IPS-18c (cell line): ENCODE measurements around the gene PPP2R5A.

Source experiments
- H3K4me3 ChIP-seq: 2 replicates; pipeline ENCODE4 v1.7.0; 2013; ENCODE audit warnings: low read depth, mild to moderate bottlenecking, low read length, moderate library complexity; ENCODE audit not compliant: insufficient read depth
- H3K9me3 ChIP-seq: one replicate; pipeline ENCODE4 v1.6.1; 2013; ENCODE audit warnings: mild to moderate bottlenecking, low read length, moderate library complexity; ENCODE audit not compliant: control insufficient read depth, insufficient read depth

PPP2R5A gene

DNA sequence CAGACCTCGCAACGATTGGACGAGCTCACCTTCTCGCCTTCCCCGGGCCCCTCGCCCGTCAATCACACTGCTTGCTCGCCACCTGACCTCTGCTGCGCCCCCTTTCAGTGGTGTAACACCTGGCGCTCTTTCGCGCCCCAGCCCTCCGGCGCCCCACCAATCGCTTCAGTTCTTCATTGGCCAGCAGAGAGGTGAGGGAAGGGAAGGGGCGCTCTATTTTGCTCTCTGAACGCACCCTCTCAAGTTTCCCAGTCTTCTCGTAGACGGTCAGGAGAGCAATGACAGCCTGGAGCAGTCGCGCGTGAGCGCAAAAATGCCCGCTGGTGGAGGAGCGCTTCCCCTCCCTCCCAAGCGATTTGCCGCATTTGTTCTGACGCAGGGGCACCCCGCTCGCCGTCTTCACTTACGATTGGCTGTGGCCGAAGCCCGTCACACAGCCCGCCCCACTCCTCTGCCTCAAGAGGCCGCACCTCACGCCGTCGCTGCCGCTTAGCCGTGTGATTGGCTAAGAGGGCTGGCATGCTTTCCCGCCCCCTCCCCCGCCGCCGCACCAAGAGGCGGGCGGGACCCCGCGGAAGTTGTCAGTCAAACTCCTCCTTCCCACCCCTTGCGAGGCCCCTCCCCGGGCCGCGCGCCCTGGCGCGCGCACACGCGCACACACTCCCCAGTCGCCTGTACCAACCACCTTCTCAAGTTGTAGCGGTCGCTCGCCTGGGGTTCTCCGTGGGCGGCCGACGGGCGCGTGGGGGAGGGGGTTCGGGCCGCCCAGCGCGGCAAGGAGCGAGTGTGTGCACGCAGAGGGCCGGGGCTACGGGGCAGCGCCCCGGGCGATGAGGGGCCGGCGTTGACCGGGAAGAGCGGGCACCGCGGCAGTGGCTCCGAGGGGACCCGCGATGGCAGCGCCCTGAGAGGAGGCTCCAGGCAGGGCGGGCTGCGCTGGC is at the start of gene PPP2R5A:
TSS of gene PPP2R5A (plus strand) at position 667 of the 941 bp plus-strand sequence. CDS start 701 bp downstream, outside the sequence.
- H3K4me3 ChIP-seq = peak within 1 kb of the TSS; percentile 98
- no peaks in the 10 kb centered on the region for H3K9me3 ChIP-seq

DNA sequence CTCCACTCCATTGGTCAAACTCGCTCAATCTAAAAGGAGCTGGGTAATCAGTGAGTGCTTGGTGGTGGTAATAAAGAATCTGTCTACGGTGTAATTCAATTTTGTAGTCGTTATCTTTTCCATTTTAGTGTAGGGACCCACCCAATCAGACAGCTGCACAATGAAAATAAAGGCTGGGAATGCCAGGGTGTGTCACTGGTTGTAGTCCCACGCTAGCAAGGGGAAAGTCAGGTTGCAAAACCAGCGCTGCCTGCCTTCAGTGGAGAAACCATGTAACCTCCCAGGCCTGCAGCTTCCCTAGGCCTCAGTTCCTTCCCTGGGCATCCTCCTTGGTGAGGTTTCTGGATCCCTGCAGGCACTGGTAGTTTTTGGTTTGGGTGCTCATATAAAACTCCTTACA is 49.4 kb upstream of the PPP2R5A start:
- no peak overlapping the region for H3K4me3 ChIP-seq
- no peaks in the 10 kb centered on the region for H3K9me3 ChIP-seq

DNA sequence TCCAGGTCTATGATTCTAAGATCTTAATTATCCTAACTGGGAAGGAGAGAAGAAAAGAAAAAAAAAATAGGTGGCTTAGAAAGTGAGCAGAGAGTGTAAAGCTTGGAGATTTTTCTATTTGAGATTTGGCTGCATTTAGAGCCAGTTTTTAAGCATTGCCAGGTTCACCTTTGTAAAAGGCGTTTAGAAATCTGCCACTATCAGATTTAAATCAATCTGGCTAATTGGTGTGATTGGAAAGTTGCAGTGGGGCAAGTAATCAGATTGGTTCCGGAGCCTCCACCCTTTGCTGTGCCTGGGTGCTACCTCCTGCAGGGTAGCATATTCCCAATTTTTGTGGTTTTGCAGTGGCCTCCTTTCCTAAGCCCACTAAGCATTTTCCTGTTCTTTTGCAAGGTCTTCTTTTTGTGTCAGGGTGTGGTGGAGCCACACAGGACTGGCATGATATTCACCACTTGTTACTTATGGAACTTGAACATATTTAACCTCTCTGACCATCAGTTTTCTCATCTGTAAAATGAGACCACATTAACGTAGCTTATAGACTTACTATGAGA is 48.5 kb upstream of the PPP2R5A start:
- H3K4me3 ChIP-seq = no peak overlapping the region

DNA sequence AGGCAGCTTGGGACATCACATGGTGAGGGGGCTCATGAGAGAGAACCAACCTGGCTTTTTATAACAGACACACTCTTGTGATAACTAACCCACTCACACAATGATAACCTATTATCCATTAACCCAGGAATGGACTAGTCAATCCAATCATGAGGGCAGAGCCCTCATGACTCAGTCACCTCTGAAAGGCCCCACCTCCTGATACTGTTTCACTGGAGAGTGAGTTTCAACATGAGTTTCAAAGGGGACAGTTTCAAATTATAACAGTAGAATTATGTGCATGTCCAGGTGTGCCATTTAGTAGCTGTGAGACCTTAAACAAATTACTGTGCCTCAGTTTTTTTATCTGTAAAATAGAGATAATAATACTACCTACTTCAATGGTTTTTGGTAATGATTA is 47.6 kb upstream of the PPP2R5A start:
- Histone ChIP-seq H3K9me3 (no peaks in the 10 kb centered on the region), H3K4me3 (no peak overlapping the region)

More for the DNA sequence above, 48.5 kb upstream of the PPP2R5A start:
- H3K9me3 ChIP-seq = no peaks in the 10 kb centered on the region

DNA sequence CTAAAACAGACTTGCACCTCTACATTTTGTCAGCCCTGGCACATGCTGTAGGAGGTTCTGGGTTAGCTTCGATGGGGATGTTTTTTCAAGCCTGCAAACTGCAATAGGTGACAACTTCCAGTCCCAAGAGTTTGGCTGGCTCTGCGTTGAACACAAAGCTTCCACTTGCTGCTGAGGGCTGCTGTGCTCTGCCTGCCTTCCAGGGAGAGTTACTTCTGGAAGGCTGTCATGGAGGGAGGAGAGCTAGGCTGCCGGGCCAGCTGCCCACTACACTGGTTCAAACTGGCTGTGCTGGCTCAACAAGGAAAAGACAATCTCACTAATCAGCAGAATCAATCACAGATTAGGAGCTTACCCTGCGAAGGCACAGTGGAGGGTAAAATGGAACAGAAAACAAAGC is 46.7 kb upstream of the PPP2R5A start:
- no peaks in the 10 kb centered on the region for H3K9me3 ChIP-seq
- H3K4me3 ChIP-seq = no peak overlapping the region

DNA sequence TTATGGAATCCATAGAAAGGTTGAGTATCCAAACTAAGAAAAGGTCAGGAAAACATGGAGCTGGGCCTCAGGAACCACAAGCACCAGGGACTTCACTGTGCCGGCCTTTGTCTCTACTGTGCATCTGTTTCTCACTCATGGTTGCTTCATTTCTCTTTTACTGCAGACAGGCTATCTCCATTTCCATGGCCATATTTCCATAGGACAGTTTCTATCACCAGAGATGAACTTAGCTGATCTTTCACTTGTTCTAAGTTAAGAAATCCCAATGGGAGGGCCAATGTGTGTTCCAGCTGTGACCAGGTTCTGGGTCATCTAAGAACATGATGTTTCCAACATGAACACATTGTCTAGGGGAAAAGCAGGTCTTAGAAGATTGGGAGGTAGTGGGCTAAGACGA is 43.7 kb upstream of the PPP2R5A start:
- no peak overlapping the region for H3K4me3 ChIP-seq
- H3K9me3 ChIP-seq = no peaks in the 10 kb centered on the region

DNA sequence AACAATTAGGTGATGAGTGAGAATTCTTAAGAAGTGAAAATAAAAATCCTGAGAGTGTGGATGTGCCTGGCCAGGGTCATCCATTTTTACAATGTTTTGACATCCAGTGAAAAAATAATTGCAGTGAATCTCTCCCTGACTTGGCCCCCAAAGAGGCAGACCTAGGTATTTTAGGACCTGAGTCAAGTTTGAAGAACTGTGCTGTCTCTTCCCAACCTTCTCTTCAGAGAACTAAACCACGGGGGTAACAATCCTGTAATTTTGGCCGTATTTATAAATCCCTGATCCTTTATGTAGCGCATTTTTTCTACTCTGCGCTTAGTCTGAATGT is 43.3 kb upstream of the PPP2R5A start:
- Histone ChIP-seq H3K9me3 (no peaks in the 10 kb centered on the region), H3K4me3 (no peak overlapping the region)

DNA sequence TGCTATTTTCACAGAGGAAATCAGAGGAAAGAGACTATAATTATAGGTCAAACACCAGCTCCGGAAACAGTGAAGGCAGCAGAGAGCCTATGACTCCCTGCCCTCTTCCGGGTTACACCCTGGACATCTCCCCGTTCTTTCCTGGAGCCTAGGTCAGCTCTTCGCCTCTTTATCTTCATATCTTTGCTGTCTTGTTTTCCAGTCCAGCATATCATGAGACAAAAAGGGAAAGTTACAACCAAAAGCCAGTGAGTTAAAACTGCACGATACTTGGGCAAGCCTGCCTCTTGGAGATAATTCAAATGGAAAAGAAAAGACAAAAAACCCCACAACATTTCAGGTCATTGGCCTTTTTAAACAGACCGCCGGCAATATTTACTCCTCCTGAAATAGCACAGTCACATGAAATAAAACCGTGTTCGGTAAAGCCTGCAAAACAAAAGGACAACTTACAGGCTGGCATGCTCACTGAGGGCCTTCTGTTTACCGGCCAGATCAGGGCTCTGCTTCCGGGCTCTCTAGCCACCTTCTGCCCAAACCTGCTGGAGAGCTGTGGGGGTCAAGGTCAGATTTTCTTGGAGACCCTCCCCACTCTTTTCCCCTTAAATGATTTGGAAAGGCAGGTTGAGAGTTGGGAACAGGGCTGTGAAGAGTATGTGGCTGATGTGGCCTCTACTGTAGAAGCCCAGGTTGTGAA is 42.8 kb upstream of the PPP2R5A start:
- Histone ChIP-seq H3K4me3 (no peak overlapping the region), H3K9me3 (no peaks in the 10 kb centered on the region)

DNA sequence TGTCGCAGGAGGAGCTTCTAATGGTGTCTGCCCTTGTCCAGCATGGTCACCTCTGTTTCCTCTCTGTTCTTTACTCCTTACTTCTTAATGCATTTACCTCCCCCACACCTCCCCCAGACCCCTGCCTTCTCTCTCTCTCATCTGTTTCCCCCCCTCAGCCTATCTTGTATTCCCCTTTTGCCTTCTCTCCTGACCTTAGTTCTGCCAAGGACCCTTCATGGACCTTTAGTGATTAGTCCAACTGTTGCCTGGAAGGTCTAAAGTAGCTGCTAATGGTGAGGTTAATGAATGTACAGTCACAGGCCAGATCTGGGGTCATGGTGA is 42.3 kb upstream of the PPP2R5A start:
- Histone ChIP-seq H3K4me3 (no peak overlapping the region), H3K9me3 (no peaks in the 10 kb centered on the region)

DNA sequence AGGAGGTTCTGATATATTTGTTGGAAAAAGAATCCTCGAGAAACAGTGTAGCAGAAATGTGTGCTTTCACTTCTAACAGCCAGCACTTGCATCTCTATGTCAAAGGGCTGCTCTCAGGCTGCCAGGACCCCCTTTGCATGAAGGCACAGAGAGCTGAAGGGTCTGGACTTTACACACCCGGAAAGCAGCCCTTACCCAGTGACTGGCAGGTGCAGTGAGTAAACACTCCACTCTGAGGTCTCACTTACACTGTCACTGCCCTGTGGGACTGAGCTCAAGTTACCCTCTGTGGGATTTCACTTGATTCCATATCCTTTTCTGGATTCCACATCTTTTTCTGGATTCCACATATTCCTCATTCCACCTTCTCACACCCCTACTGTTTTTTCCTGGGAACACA is 40.8 kb upstream of the PPP2R5A start:
- Histone ChIP-seq H3K9me3 (no peaks in the 10 kb centered on the region), H3K4me3 (no peak overlapping the region)

DNA sequence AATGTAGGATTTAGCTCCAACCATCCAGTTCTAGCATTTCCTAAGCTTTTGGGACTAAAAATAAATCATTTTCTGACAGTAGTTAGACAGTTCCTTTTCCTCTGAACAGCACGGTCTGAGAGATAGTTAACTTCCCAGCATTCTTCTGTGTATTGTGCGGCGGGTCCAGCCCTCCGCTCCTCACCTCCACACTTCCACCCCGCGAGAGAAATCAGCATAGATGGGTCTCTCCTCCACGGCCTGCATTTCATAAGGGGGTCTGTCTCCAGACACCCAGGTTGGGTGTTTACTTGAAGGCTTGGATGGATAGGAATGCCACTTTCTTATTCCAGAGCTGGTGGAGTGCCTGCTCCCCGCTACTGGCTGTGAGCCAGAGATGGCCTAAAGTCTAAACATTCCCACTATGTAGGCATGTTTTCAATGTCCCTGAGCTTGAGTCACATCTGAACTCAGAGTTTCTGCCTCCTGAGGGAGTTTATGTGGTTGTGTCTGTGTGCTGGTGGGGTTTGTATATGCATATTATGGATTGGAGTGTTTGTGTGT is 38.0 kb upstream of the PPP2R5A start:
- H3K9me3 ChIP-seq = no peaks in the 10 kb centered on the region
- H3K4me3 ChIP-seq = no peak overlapping the region

DNA sequence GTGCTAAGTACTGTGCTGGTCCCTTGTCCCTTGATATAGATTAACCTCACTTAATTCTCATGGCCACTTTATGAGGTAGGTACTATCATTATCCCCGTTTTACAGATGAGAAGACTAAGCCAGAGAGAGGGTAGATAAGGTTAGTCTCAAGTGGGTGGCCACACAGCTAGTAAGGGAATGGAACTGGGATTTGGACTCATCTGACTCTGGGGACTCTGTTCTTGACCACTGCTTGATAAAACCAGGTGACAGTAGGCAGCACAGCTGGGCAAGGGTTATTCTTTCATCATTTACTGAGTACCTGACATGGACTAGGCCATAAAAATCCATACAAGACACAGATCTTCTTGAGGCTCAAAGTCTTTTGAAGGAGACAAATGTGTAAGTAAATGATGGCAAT is 37.2 kb upstream of the PPP2R5A start:
- no peak overlapping the region for H3K4me3 ChIP-seq
- H3K9me3 ChIP-seq = no peaks in the 10 kb centered on the region

DNA sequence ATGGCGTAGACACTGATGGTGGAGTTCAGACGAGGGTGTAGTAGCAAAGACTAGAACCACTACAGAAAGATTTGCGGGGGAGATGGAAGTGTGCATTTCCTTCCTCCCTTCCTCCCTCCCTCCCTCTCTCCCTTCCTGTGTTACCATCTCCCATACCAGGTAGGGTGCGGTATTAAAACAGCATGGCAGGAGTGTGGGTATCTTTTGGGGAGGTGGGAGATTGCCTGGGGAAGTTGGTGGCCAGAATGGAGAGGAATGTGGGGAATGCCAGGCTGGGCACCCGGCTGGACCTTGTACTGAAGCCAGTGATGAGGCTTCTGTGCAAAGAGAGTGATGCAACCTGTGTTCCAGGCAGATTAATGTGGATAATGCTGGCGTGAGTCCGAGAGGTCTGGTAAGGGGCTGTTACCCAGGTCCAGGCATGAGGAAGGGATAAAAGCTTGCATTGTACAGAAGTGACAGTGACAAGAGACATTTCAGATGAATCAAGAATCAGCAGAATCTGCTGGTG is 30.3 kb upstream of the PPP2R5A start:
- no peak overlapping the region for H3K4me3 ChIP-seq
- no peaks in the 10 kb centered on the region for H3K9me3 ChIP-seq

DNA sequence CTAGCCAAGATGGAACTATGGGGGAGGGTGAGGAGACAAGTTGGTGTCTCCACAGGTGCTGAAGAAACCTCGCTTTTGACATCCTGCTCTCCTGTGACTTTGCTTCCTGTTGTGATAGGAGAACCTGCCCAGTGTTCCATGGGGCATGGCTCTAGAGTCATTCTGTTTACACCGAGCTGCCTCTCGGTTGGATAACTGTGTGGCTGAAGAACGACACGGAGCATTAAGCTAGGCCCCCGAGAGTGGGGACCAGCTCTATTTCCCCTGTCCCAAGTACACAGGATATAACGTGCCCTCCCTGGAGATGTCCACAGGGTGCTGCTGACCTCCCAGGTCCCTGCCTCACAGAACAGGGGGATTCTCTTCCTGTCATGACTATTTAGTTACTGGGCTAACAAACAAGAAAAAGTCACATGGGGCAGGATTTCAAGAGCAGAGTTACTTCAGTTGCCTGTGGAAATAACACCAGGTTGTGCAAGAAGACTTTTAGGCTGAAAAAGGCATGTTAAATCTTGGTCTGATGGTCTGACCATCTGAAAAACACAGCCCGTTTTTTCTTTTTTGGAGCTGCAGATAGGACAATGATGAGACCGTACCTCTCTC is 29.4 kb upstream of the PPP2R5A start:
- Histone ChIP-seq H3K4me3 (no peak overlapping the region), H3K9me3 (no peaks in the 10 kb centered on the region)

DNA sequence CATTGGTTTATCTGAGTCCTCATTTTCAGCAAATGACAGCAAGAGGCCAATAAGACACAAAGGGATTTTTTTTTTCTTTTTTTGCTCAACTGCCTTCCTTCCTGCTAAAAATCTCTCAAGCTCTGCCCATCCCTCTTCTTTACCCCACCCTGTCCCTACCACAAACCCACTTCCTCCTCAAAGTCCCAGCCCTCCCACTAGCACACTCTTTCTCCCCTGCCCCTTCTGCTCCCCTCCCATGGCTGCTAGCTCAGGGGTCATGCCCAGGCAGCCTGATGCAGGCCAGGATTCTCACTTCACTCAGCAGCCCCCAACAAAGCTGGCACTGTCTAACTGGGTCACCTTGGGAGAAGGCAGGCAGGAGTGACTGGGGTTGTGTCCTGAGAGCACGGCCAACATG is 28.8 kb upstream of the PPP2R5A start:
- Histone ChIP-seq H3K4me3 (no peak overlapping the region), H3K9me3 (no peaks in the 10 kb centered on the region)

DNA sequence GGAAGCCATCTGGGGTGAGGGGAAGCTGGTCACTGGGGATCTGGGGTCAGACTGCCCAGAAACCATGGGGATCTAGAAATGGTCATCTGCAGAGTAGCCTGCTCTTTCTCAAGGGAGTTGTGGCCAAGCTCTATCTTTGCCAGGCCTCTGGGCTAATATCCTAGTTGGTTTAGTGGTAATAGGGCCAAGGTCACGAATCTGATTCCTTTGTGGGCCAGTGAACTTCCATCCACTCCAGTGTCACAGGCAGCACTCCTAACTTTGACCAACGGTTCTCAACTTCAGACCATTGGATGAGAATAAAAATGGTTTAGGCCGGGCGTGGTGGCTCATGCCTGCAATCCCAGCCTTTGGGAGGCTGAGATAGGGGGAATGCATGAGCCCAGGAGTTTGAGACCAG is 28.1 kb upstream of the PPP2R5A start:
- no peak overlapping the region for H3K4me3 ChIP-seq

DNA sequence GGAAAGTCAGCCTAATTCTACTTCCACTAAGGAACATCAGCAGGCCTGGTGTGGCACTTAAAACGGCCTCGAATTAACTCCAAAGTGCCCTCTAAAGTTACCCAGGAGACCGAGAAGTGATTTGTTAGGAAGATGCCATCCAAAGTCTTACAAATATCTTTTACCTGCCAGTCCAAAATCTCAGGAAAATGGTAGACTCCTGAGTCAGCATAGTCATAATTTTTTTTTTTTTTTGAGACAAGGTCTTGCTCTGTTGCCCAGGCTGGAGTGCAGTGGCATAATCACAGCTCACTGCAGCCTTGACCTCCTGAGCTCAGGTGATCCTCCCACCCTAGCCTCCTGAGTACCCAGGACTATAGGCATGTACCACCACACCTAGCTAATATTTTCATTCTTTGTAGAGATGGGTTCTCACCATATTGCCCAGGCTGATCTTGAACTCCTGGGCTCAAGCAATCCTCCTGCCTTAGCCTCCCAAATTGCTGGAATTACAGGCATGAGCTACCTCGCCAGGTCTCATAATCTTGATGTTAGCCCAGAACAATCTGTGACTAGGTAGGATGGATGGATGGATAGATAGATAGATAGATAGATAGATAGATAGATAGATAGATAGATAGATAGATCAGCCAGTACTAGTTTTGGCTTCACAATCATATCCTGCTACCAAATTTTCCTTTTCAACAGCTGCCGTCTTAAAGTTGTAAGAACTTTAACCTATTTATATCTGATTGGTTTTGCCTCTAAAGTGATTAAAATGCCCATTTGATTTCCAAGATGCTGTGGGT is 25.3 kb upstream of the PPP2R5A start:
- Histone ChIP-seq H3K4me3 (no peak overlapping the region), H3K9me3 (no peaks in the 10 kb centered on the region)

More for the DNA sequence above, 28.1 kb upstream of the PPP2R5A start:
- no peaks in the 10 kb centered on the region for H3K9me3 ChIP-seq
